D341Med (cell line): Measurements from ENCODE around the gene MTFR1L.

Experiments used
- DNase-seq: peaks from one replicate; pipeline ENCODE4 v3.0.0; 2012; ENCODE audit warnings: low spot score

The MTFR1L gene

GRCh38 chr1:25878690-25879089 lies 58.9 kb downstream of the MTFR1L start:
- no peak for DNase-seq

GRCh38 chr1:25879675-25880074 lies 59.9 kb downstream of the MTFR1L start:
- DNase-seq, result no peak

- DNase-seq, result no peak
Measured at GRCh38 chr1:25880518-25880917, 60.8 kb downstream of the MTFR1L start.

- DNase-seq, result no peak
Measured at GRCh38 chr1:25881266-25881665, 61.5 kb downstream of the MTFR1L start.
